IMR-90 (cell line): ENCODE measurements around the gene CCDC148. TPM values are rescaled to one million over a fixed set of nuclear protein-coding genes. Genes with fewer than 3 reads are reported as not detected.

ENCODE experiments used
- ATAC-seq: fragments of 200-7000 bp; cut with Tn5 transposase; 2 replicates; pipeline ENCODE4 v1.9.1; 2020; ENCODE audit warnings: low read depth, mild to moderate bottlenecking, moderate library complexity
- BruUV-seq: library from RNA; stranded (reverse); fragments of 400-500 nt; replicated peaks from 2 replicates; lab custom pipeline; 2021; lab: Mats Ljungman, UMichigan
- CTCF ChIA-PET: fragments of 300-600 bp; formaldehyde crosslinking; extraction: SDS; loops from one replicate; lab custom pipeline; 2021; ENCODE audit warnings: antibody characterized with exemption; lab: Yijun Ruan, JAX
- POLR2A ChIA-PET: fragments of 300-600 bp; sonication (Branson Sonifier 250); formaldehyde crosslinking; loops from one replicate; lab custom pipeline; 2022; ENCODE audit warnings: antibody characterized with exemption; ENCODE audit not compliant: unreplicated experiment; lab: Charles Lee
- DNase-seq: peaks from one replicate; pipeline ENCODE4 v3.0.0; 2013
- H2AFZ ChIP-seq: replicated peaks from 2 replicates; pipeline ENCODE3; 2013; ENCODE audit warnings: low read length, mild to moderate bottlenecking; ENCODE audit not compliant: poor library complexity
- H2AK5ac ChIP-seq: 2 replicates; pipeline ENCODE4 v1.6.1; 2013; ENCODE audit warnings: low read depth, low read length, inconsistent platforms
- H2AK9ac ChIP-seq: replicated peaks from 2 replicates; pipeline ENCODE3; 2013; ENCODE audit warnings: mild to moderate bottlenecking, low read depth, low read length, moderate library complexity; ENCODE audit not compliant: poor library complexity
- H2BK120ac ChIP-seq: 2 replicates; pipeline ENCODE4 v1.6.1; 2013; ENCODE audit warnings: low read depth, low read length, inconsistent platforms
- H2BK15ac ChIP-seq: 3 replicates; pipeline ENCODE4 v1.6.1; 2013; ENCODE audit warnings: low read depth, low read length, inconsistent platforms
- H2BK20ac ChIP-seq: 2 replicates; pipeline ENCODE4 v1.6.1; 2013; ENCODE audit warnings: low read depth, mild to moderate bottlenecking, inconsistent platforms, low read length, moderate library complexity
- H2BK5ac ChIP-seq: 2 replicates; pipeline ENCODE4 v1.6.1; 2013; ENCODE audit warnings: mild to moderate bottlenecking, low read depth, low read length, inconsistent platforms; ENCODE audit not compliant: poor library complexity, severe bottlenecking
- H3K14ac ChIP-seq: replicated peaks from 2 replicates; pipeline ENCODE4 v1.6.1; 2013; ENCODE audit warnings: low read depth, low read length, inconsistent platforms
- H3K18ac ChIP-seq: 2 replicates; pipeline ENCODE4 v1.6.1; 2013; ENCODE audit warnings: low read depth, low read length, control low read depth
- H3K23ac ChIP-seq: 2 replicates; pipeline ENCODE4 v1.6.1; 2013; ENCODE audit warnings: low read depth, low read length, inconsistent platforms
- H3K27ac ChIP-seq: 2 replicates; pipeline ENCODE4 v1.5.1; 2013; ENCODE audit warnings: mild to moderate bottlenecking, control low read depth, low read length; ENCODE audit not compliant: insufficient read depth
- H3K27me3 ChIP-seq: 2 replicates; pipeline ENCODE4 v1.6.1; 2013; ENCODE audit warnings: low read length; ENCODE audit not compliant: control insufficient read depth, insufficient read depth
- H3K36me3 ChIP-seq: 2 replicates; pipeline ENCODE4 v1.6.1; 2013; ENCODE audit warnings: low read length, mixed read lengths; ENCODE audit not compliant: control insufficient read depth, insufficient read depth
- H3K4ac ChIP-seq: 2 replicates; pipeline ENCODE4 v1.6.1; 2013; ENCODE audit warnings: low read depth, low read length, inconsistent platforms
- H3K4me1 ChIP-seq: 2 replicates; pipeline ENCODE4 v1.6.1; 2013; ENCODE audit warnings: low read length, mixed read lengths; ENCODE audit not compliant: control insufficient read depth, insufficient read depth
- H3K4me2 ChIP-seq: 2 replicates; pipeline ENCODE4 v1.6.1; 2013; ENCODE audit warnings: low read depth, mild to moderate bottlenecking, control low read depth, low read length, moderate library complexity
- H3K4me3 ChIP-seq: 2 replicates; pipeline ENCODE4 v1.5.1; 2013; ENCODE audit warnings: low read depth, mild to moderate bottlenecking, control low read depth, low read length, moderate library complexity; ENCODE audit not compliant: insufficient read depth
- H3K56ac ChIP-seq: 2 replicates; pipeline ENCODE4 v1.6.1; 2013; ENCODE audit warnings: low read length, inconsistent platforms; ENCODE audit not compliant: insufficient read depth; ENCODE audit errors: extremely low read depth
- H3K79me1 ChIP-seq, 2 experiments: 2 replicates each; pipeline ENCODE4 v1.6.1; 2013; ENCODE audit warnings: low read length in 2 of 2, inconsistent platforms in 1 of 2, low read depth in 1 of 2
- H3K9ac ChIP-seq: 2 replicates; pipeline ENCODE4 v1.6.1; 2013; ENCODE audit warnings: low read depth, low read length, control low read depth
- H3K9me1 ChIP-seq: 2 replicates; pipeline ENCODE4 v1.6.1; 2013; ENCODE audit warnings: low read length, inconsistent platforms; ENCODE audit not compliant: insufficient read depth
- H3K9me3 ChIP-seq: 2 replicates; pipeline ENCODE4 v1.6.1; 2013; ENCODE audit warnings: low read length; ENCODE audit not compliant: control insufficient read depth, insufficient read depth
- H4K20me1 ChIP-seq: 2 replicates; pipeline ENCODE4 v1.6.1; 2013; ENCODE audit warnings: low read length, inconsistent platforms; ENCODE audit not compliant: insufficient read depth
- H4K5ac ChIP-seq: 2 replicates; pipeline ENCODE4 v1.6.1; 2013; ENCODE audit warnings: mild to moderate bottlenecking, low read depth, low read length, control low read depth
- H4K8ac ChIP-seq, 2 experiments: 2 replicates each; pipeline ENCODE4 v1.6.1; 2013; ENCODE audit warnings: low read depth in 2 of 2, low read length in 2 of 2, control low read depth in 1 of 2, inconsistent platforms in 1 of 2
- H4K91ac ChIP-seq: 2 replicates; pipeline ENCODE4 v1.6.1; 2013; ENCODE audit warnings: low read depth, low read length, inconsistent platforms; ENCODE audit not compliant: insufficient read depth
- CHD1 ChIP-seq: IDR thresholded peaks from 2 replicates; pipeline ENCODE4 v1.6.1; 2012; ENCODE audit warnings: low read depth, low read length, improper control_type of control experiment
- FOS ChIP-seq: fragments of 150-350 bp; IDR thresholded peaks from 2 replicates; pipeline ENCODE4 v1.6.1; 2016; ENCODE audit warnings: low read depth, low read length
- MAFK ChIP-seq: IDR thresholded peaks from 2 replicates; pipeline ENCODE4 v1.6.1; 2012; ENCODE audit warnings: low read depth, low read length, improper control_type of control experiment
- MAZ ChIP-seq: IDR thresholded peaks from 2 replicates; pipeline ENCODE4 v1.6.1; 2012; ENCODE audit warnings: low read depth, mild to moderate bottlenecking, low read length, improper control_type of control experiment, moderate library complexity, borderline replicate concordance
- NFE2L2 ChIP-seq: fragments of 150-350 bp; IDR thresholded peaks from 2 replicates; pipeline ENCODE4 v1.6.1; 2016; ENCODE audit warnings: low read depth, mild to moderate bottlenecking, low read length
- RCOR1 ChIP-seq: IDR thresholded peaks from 2 replicates; pipeline ENCODE4 v1.6.1; 2012; ENCODE audit warnings: mild to moderate bottlenecking, low read length, improper control_type of control experiment; ENCODE audit not compliant: insufficient replicate concordance
- RFX5 ChIP-seq: IDR thresholded peaks from 2 replicates; pipeline ENCODE4 v1.8.0; 2012; ENCODE audit warnings: low read depth, mild to moderate bottlenecking, low read length, moderate library complexity
- SMC3 ChIP-seq: fragments of 150-350 bp; IDR thresholded peaks from 2 replicates; pipeline ENCODE4 v1.6.1; 2016; ENCODE audit warnings: low read depth, mild to moderate bottlenecking, antibody characterized with exemption, low read length, moderate library complexity
- USF2 ChIP-seq: fragments of 150-350 bp; IDR thresholded peaks from 2 replicates; pipeline ENCODE4 v1.6.1; 2017; ENCODE audit warnings: mild to moderate bottlenecking, antibody characterized with exemption, low read length, low read depth
- WGBS, 2 experiments: methylation state at CpG; one replicate each; pipeline versions ENCODE4 v1.1.5 to v1.1.7; 2013; ENCODE audit warnings: missing lambda C conversion rate in 2 of 2; ENCODE audit not compliant: insufficient read length in 1 of 2; ENCODE audit errors: extremely low coverage in 2 of 2; 5-methylcytosine and 5-hydroxymethylcytosine counted together
- dilution Hi-C: fragments of 300-500 bp; cut with HindIII; formaldehyde crosslinking; loops from one replicate; pipeline ENCODE4 v1.14.3; 2018; ENCODE audit warnings: low sequenced_read_pairs; ENCODE audit not compliant: unreplicated experiment
- in situ Hi-C: fragments of 300-500 bp; cut with MboI; formaldehyde crosslinking; loops from 3 replicates; pipeline ENCODE4 v1.14.3; 2019; ENCODE audit warnings: low sequenced_read_pairs, inconsistent platforms, mixed read lengths
- intact Hi-C: fragments of 100-400 bp; cut with micrococcal nuclease; formaldehyde crosslinking; loops from 2 replicates; pipeline ENCODE4 v1.10.0; 2022
- polyA plus RNA-seq, 3 experiments: library from polyadenylated mRNA; depleted of rRNA; stranded (reverse); fragments of >200 nt; gene quantifications; 2 replicates each; pipeline ENCODE4 v1.2.3, GENCODE V29; 2012; ENCODE audit warnings: low replicate concordance in 1 of 3
- total RNA-seq: library from RNA; depleted of rRNA; stranded (reverse); fragments of >200 nt; gene quantifications from 2 replicates; pipeline ENCODE4 v1.2.3, GENCODE V29; 2012

CCDC148 gene
- total and polyA plus RNA-seq, 2 of the 4 experiments (the other 2 are of a cell fraction), result 0.18 to 0.31 TPM

GRCh38 chr2:158240975-158241374 lies 215.6 kb downstream of the CCDC148 start:
- ATAC-seq (no peak), DNase-seq (no peak)
- H3K27me3 ChIP-seq, result no peaks in the 10 kb centered on the region
- no peak overlapping the region for H2AK5ac ChIP-seq
- no peak overlapping the region for H2BK15ac ChIP-seq
- H3K4ac ChIP-seq, result no peak overlapping the region
- no peaks in the 10 kb centered on the region for H3K4me1 ChIP-seq
- no peak overlapping the region for H3K4me3 ChIP-seq
- POLR2A ChIA-PET, result no interaction called here
- H2BK5ac ChIP-seq, result no peak overlapping the region
- H3K9me3 ChIP-seq, result no peaks in the 10 kb centered on the region
- H3K4me2 ChIP-seq, result no peak overlapping the region
- no peaks in the 10 kb centered on the region for H4K20me1 ChIP-seq
- H3K23ac ChIP-seq, result no peak overlapping the region
- no peak overlapping the region for H4K8ac ChIP-seq
- H3K9ac ChIP-seq, result no peak overlapping the region
- TF ChIP-seq NFE2L2 (no peak), CHD1 (no peak), MAFK (no peak), RFX5 (no peak), SMC3 (no peak), RCOR1 (no peak), MAZ (no peak), USF2 (no peak), FOS (no peak)
- CTCF ChIA-PET, result no interaction called here
- no peak overlapping the region for H4K5ac ChIP-seq
- H3K36me3 ChIP-seq, result no peaks in the 10 kb centered on the region
- no peak overlapping the region for H2BK20ac ChIP-seq
- H3K79me1 ChIP-seq, result no peaks in the 10 kb centered on the region
- no peak overlapping the region for H4K91ac ChIP-seq
- no peak overlapping the region for H3K27ac ChIP-seq
- dilution Hi-C loops, result no loop called here
- no peak overlapping the region for H3K18ac ChIP-seq
- in situ Hi-C loops, result no loop called here
- H2BK120ac ChIP-seq, result no peak overlapping the region
- no peak overlapping the region for H3K56ac ChIP-seq
- no peak overlapping the region for H3K14ac ChIP-seq
- whole genome bisulfite sequencing, 2 experiments, result no CpG with 5 or more reads among the region's 2 CpGs
- no peaks in the 10 kb centered on the region for H3K9me1 ChIP-seq
- intact Hi-C loops, result no loop called here
- no peak overlapping the region for H2AFZ ChIP-seq
- H2AK9ac ChIP-seq, result no peak overlapping the region
- BruUV-seq, result no TSS peak
